Colonic mucosa (tissue), 4 donors: Measurements from ENCODE around the gene ZNF394. TPM values are rescaled to one million over a fixed set of nuclear protein-coding genes. Genes with fewer than 3 reads are reported as not detected.

Source experiments
- DNase-seq: peaks from one replicate; pipeline ENCODE4 v3.0.0-alpha.2; 2020
- H3K27ac ChIP-seq: fragments of 200-600 bp; one replicate; pipeline ENCODE4 v1.8.0; 2021
- H3K27me3 ChIP-seq: fragments of 200-600 bp; one replicate; pipeline ENCODE4 v1.8.0; 2021
- H3K36me3 ChIP-seq: fragments of 200-600 bp; one replicate; pipeline ENCODE4 v1.8.0; 2021
- H3K4me1 ChIP-seq: fragments of 200-600 bp; one replicate; pipeline ENCODE4 v1.8.0; 2021; ENCODE audit warnings: mild to moderate bottlenecking
- H3K4me3 ChIP-seq: fragments of 200-600 bp; one replicate; pipeline ENCODE4 v1.8.0; 2021
- H3K9ac ChIP-seq, 2 donors: one replicate each; pipeline ENCODE4 v1.7.0; 2013; ENCODE audit warnings: control low read depth in 2 of 2, low read depth in 2 of 2, low read length in 2 of 2
- H3K9me3 ChIP-seq: fragments of 200-600 bp; one replicate; pipeline ENCODE4 v1.8.0; 2021
- intact Hi-C: fragments of 100-400 bp; cut with DNase I; formaldehyde crosslinking; loops from one replicate; pipeline ENCODE4 v1.14.1; 2022
- total RNA-seq, 2 donors: library from RNA; stranded (reverse); fragmentation: NEBNext Ultra II Directional in 1 of 2; extraction: Animal tissue kit (Norgen Biotek cat#: 25700) in 1 of 2; gene quantifications; one replicate each; pipeline ENCODE4 v1.2.1, GENCODE V29; 2021
- TF ChIP-seq, protein P1 (sequence below): fragments of 200-600 bp; IDR thresholded peaks from one replicate; pipeline ENCODE4 v1.8.0; 2022; ENCODE audit warnings: antibody characterized with exemption, mild to moderate bottlenecking
- donor health status: healthy.
- donor health status: DM: no; HTN: no; CAD: no.
- donor health status: DM: no; HTN: no; CAD: no.

ZNF394 gene
- total RNA-seq, 2 donors from 2014 or later, result 26.4 to 29.8 TPM

DNA sequence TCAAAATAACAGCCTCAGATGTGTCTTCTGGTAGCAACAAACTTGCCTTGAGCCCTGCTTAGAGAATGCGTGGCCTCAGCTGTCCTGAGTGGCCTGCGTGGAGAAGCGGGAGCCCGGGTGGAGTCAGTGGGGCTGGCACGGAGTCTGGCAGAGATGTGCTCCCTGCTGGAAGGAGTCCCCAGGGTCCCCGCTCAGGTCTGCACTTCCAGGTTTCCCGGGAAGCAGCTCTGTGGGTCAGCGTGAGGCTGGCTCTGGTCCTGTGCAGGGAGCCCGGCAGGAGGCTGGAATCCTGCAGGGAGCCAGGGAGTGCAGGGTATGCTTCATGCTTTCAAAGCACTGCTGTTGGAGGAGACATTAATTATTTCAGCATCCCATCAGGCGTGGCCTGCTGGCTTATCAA, 51.2 kb downstream of the ZNF394 start:
- TF ChIP-seq, protein P1, sequence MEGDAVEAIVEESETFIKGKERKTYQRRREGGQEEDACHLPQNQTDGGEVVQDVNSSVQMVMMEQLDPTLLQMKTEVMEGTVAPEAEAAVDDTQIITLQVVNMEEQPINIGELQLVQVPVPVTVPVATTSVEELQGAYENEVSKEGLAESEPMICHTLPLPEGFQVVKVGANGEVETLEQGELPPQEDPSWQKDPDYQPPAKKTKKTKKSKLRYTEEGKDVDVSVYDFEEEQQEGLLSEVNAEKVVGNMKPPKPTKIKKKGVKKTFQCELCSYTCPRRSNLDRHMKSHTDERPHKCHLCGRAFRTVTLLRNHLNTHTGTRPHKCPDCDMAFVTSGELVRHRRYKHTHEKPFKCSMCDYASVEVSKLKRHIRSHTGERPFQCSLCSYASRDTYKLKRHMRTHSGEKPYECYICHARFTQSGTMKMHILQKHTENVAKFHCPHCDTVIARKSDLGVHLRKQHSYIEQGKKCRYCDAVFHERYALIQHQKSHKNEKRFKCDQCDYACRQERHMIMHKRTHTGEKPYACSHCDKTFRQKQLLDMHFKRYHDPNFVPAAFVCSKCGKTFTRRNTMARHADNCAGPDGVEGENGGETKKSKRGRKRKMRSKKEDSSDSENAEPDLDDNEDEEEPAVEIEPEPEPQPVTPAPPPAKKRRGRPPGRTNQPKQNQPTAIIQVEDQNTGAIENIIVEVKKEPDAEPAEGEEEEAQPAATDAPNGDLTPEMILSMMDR, result no peak
- intact Hi-C loops, result no loop called here
- Histone ChIP-seq H3K9ac (no peak overlapping the region), H3K36me3 (peaks cover 12% of the 10 kb centered on the region), H3K27me3 (no peaks in the 10 kb centered on the region), H3K9me3 (no peaks in the 10 kb centered on the region), H3K4me3 (no peak overlapping the region), H3K27ac (no peak overlapping the region), H3K4me1 (no peaks in the 10 kb centered on the region)
- no peak for DNase-seq

DNA sequence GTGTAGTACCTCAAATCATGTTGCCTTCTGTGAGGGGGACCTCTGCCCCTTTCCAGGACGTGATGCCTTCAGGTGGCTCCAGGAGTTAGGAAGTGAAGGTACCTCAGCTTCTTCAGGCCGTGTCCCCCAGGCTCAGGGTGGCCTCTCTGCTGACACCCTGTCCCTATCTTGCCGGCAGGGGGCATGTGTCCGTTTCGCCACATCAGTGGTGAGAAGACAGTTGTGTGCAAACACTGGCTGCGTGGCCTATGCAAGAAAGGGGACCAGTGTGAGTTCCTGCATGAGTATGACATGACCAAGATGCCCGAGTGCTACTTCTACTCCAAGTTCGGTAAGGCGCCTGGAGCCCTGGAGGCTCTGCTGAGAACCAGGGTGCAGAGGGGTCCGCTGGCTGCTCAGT, 52.1 kb downstream of the ZNF394 start:
- TF ChIP-seq, protein P1, result no peak
- Histone ChIP-seq H3K4me1 (no peaks in the 10 kb centered on the region), H3K9me3 (no peaks in the 10 kb centered on the region), H3K27me3 (no peaks in the 10 kb centered on the region), H3K9ac (no peak overlapping the region), H3K36me3 (peaks cover 12% of the 10 kb centered on the region), H3K27ac (no peak overlapping the region), H3K4me3 (no peak overlapping the region)
- no peak for DNase-seq
- intact Hi-C loops, result no loop called here

DNA sequence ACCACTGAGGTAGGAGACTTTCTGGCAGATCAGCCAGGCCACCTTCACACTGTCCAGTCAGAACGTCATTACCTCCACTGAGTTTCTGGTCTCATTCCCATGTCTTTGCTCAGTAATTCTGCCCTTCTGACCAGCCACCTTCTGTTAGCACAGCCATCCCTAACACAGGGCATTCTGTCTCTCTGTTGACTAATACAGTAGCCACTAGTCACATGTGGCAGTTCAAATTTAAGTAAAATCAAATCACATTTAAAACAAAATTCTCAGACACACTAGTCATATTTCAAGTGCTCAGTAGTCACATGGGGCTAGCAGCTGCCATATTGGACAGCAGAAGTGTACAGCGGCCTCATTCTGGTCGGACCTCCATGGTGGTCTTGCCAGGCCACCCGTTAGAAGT, 54.0 kb downstream of the ZNF394 start:
- no peak overlapping the region for H3K9ac ChIP-seq
- H3K27ac ChIP-seq, result no peak overlapping the region

More for the DNA sequence above, 54.0 kb downstream of the ZNF394 start:
- no peaks in the 10 kb centered on the region for H3K9me3 ChIP-seq
- H3K4me3 ChIP-seq, result no peak overlapping the region
- no peaks in the 10 kb centered on the region for H3K27me3 ChIP-seq
- TF ChIP-seq, protein P1, result no peak
- no peak for DNase-seq
- peaks cover 12% of the 10 kb centered on the region for H3K36me3 ChIP-seq
- H3K4me1 ChIP-seq, result no peaks in the 10 kb centered on the region
- intact Hi-C loops, result no loop called here

Other genes with a start within 250 kb of the ZNF394 start
- gene MYH16, start 227.4 kb downstream of the ZNF394 start, total RNA-seq, result not detected
- gene ARPC1A, start 174.4 kb downstream of the ZNF394 start, total RNA-seq, result 100 to 1,000 TPM; 173 to 231 TPM
- 100 to 1,000 TPM; 141 to 143 TPM for gene ARPC1B, start 125.6 kb downstream of the ZNF394 start, total RNA-seq
- 100 to 1,000 TPM in 1 of 2 donors, 10 to 100 TPM in 1; 79.7 to 133 TPM for gene PDAP1, start 91.7 kb downstream of the ZNF394 start, total RNA-seq
- 100 to 1,000 TPM in 1 of 2 donors, 10 to 100 TPM in 1; 82.8 to 113 TPM for gene BUD31, start 91.3 kb downstream of the ZNF394 start, total RNA-seq
- 1 to 10 TPM; 4.5 to 7.6 TPM for gene PTCD1, start 61.5 kb downstream of the ZNF394 start, total RNA-seq
- 10 to 100 TPM; 16.6 to 39.2 TPM for gene CPSF4, start 61.3 kb downstream of the ZNF394 start, total RNA-seq
- gene ATP5MF, start 34.1 kb downstream of the ZNF394 start, total RNA-seq, result 100 to 1,000 TPM; 392 to 534 TPM
- 10 to 100 TPM in 1 of 2 donors, 1 to 10 TPM in 1; 9.0 to 23.0 TPM for gene ZNF789, start 27.4 kb downstream of the ZNF394 start, total RNA-seq
- 1 to 10 TPM; 5.6 to 6.6 TPM for gene ZKSCAN5, start 4.4 kb upstream of the ZNF394 start, total RNA-seq
- gene FAM200A, start 51.8 kb upstream of the ZNF394 start, total RNA-seq, result 1 to 10 TPM; 4.1 to 5.0 TPM
- 10 to 100 TPM; 41.8 to 50.7 TPM for gene ZNF655, start 58.4 kb upstream of the ZNF394 start, total RNA-seq
- under 1 TPM in 1 of 2 donors, not detected in 1; 0.74 TPM for gene TMEM225B, start 98.0 kb upstream of the ZNF394 start, total RNA-seq
- gene ZSCAN25, start 116.7 kb upstream of the ZNF394 start, total RNA-seq, result 10 to 100 TPM; 10.4 to 20.2 TPM
- gene CYP3A5, start 179.7 kb upstream of the ZNF394 start, total RNA-seq, result 100 to 1,000 TPM in 1 of 2 donors, 10 to 100 TPM in 1; 52.6 to 112 TPM
- gene CYP3A7, start 234.9 kb upstream of the ZNF394 start, total RNA-seq, result not detected